Thoracic aorta (tissue), 2 donors: ENCODE results near the gene CBARP. TPM values are rescaled to one million over a fixed set of nuclear protein-coding genes. Genes with fewer than 3 reads are reported as not detected.

Experiments
- ATAC-seq: fragments of 150-250 bp; one replicate; pipeline ENCODE4 v1.8.0; 2017; ENCODE audit warnings: low read depth; ENCODE audit not compliant: insufficient number of reproducible peaks, low FRiP score
- DNase-seq: peaks from one replicate; pipeline ENCODE4 v3.0.0-alpha.2; 2020; ENCODE audit warnings: low spot score
- H3K27ac ChIP-seq, 2 donors: fragments of 200-600 bp; sonication (generic); 1 replicate in 1 of 2; 2 replicates in 1 of 2; pipeline ENCODE4 v1.5.1; 2016; ENCODE audit warnings: mild to moderate bottlenecking in 2 of 2, moderate library complexity in 2 of 2
- H3K27me3 ChIP-seq: fragments of 200-600 bp; sonication (generic); replicated peaks from 2 replicates; pipeline ENCODE4 v1.6.0; 2016; ENCODE audit warnings: mild to moderate bottlenecking; ENCODE audit not compliant: insufficient read depth
- H3K36me3 ChIP-seq: fragments of 200-600 bp; sonication (generic); one replicate; pipeline ENCODE4 v1.5.1; 2016
- H3K4me1 ChIP-seq, 2 donors: fragments of 200-600 bp; sonication (generic); 1 replicate in 1 of 2; 2 replicates in 1 of 2; pipeline versions ENCODE4 v1.5.1 to v1.6.0; 2016; ENCODE audit warnings: low read depth in 2 of 2, mild to moderate bottlenecking in 1 of 2; ENCODE audit not compliant: control insufficient read depth in 1 of 2
- H3K4me3 ChIP-seq: fragments of 200-600 bp; sonication (generic); 2 replicates; pipeline ENCODE4 v1.5.1; 2016; ENCODE audit warnings: mild to moderate bottlenecking
- H3K9me3 ChIP-seq: fragments of 200-600 bp; sonication (generic); 2 replicates; pipeline ENCODE4 v1.5.1; 2016
- CTCF ChIP-seq: fragments of 200-600 bp; sonication (generic); IDR thresholded peaks from one replicate; pipeline ENCODE4 v1.5.1; 2019; ENCODE audit warnings: antibody characterized with exemption
- total RNA-seq, 2 donors: library from RNA; depleted of rRNA; stranded (reverse); fragments of >200 nt; gene quantifications; one replicate each; pipeline versions ENCODE4 v1.1.0 to v1.2.3, GENCODE V29; 2016

CBARP gene
- total RNA-seq, 2 donors from 2014 or later = 0.27 to 1.9 TPM

DNA sequence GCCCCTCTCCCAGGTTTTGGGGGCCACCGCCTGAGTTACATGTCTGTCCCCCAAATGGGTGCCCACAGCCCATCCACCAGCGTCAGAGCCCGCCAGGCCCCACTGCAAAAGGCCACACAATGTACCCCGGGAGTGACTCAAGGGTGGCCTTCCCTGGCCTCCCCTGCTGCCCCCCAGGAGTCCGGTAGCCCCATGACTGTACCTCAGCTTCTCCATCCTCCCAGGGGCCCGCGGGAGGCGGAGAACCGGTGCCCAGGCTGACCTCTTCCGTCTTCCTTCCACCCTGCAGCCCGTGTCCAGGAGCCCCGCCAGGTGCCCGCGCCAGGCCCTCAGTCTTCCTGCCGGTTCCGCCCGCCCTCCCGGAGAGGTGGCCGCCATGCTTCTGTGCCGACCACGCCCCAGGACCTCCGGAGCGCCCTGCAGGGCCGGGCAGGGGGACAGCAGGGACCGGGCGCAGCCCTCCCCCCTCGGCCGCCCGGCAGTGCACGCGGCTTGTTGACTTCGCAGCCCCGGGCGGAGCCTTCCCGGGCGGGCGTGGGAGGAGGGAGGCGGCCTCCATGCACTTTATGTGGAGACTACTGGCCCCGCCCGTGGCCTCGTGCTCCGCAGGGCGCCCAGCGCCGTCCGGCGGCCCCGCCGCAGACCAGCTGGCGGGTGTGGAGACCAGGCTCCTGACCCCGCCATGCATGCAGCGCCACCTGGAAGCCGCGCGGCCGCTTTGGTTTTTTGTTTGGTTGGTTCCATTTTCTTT lies 10.3 kb downstream of the CBARP start:
- no peak overlapping the region for H3K4me3 ChIP-seq
- ATAC-seq (no peak), DNase-seq (no peak)
- peaks cover 37% of the 10 kb centered on the region for H3K36me3 ChIP-seq
- peaks cover 3 to 9% of the 10 kb centered on the region in 2 donors for H3K4me1 ChIP-seq
- no peaks in the 10 kb centered on the region for H3K9me3 ChIP-seq
- no peaks in the 10 kb centered on the region for H3K27me3 ChIP-seq
- H3K27ac ChIP-seq = no peak overlapping the region
- no peak for TF ChIP-seq CTCF

DNA sequence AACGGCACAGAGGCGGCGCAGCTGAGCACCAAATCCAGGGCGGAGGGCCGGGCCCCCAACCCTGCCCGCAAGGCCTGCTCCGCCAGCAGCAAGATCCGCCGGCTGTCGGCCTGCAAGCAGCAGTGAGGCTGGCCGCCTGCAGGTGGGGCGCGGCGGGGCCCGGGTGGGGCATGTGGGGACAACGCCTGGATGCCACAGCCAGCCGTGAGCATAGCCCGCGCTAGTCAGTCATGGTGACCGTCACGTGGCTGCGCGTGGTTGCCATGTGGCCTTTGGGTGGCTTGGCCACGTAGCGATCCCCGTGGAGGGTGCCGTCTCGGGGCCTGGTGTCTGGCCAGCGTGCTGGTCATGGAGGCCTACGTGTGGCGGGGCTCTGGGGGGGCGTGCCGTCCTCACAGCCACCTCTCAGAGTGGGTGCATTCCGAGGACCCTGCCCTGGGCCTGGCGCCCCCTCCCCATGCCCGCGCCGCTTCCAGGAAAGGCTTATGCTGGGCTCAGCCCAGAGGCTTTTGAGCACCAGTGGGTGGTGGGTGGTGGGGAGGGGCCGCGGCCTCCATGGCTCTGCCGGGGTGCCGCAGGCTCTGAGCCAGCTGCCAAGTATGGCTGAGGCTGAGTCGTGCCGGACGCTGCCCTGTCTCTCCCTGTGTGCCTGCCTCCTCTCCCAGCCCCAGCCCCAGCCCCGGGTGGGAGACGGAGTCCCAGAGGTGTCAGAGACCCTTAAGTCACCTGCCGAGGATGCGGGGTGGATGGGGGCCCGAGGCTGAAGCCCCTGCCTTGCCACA lies 11.1 kb downstream of the CBARP start:
- H3K4me3 ChIP-seq = no peak overlapping the region
- peaks cover 39% of the 10 kb centered on the region for H3K36me3 ChIP-seq
- no peak for TF ChIP-seq CTCF
- H3K27me3 ChIP-seq = no peaks in the 10 kb centered on the region
- H3K4me1 ChIP-seq = peaks cover 4 to 12% of the 10 kb centered on the region in 2 donors
- DNase-seq (no peak), ATAC-seq (no peak)
- no peak overlapping the region for H3K27ac ChIP-seq
- no peaks in the 10 kb centered on the region for H3K9me3 ChIP-seq

GRCh38 chr19:1226227-1226518 lies 11.6 kb downstream of the CBARP start:
- no peak for TF ChIP-seq CTCF
- no peaks in the 10 kb centered on the region for H3K9me3 ChIP-seq
- ATAC-seq (no peak), DNase-seq (no peak)
- no peaks in the 10 kb centered on the region for H3K27me3 ChIP-seq
- H3K27ac ChIP-seq = no peak overlapping the region
- peaks cover 44% of the 10 kb centered on the region for H3K36me3 ChIP-seq
- peaks cover 6 to 17% of the 10 kb centered on the region in 2 donors for H3K4me1 ChIP-seq
- H3K4me3 ChIP-seq = no peak overlapping the region

DNA sequence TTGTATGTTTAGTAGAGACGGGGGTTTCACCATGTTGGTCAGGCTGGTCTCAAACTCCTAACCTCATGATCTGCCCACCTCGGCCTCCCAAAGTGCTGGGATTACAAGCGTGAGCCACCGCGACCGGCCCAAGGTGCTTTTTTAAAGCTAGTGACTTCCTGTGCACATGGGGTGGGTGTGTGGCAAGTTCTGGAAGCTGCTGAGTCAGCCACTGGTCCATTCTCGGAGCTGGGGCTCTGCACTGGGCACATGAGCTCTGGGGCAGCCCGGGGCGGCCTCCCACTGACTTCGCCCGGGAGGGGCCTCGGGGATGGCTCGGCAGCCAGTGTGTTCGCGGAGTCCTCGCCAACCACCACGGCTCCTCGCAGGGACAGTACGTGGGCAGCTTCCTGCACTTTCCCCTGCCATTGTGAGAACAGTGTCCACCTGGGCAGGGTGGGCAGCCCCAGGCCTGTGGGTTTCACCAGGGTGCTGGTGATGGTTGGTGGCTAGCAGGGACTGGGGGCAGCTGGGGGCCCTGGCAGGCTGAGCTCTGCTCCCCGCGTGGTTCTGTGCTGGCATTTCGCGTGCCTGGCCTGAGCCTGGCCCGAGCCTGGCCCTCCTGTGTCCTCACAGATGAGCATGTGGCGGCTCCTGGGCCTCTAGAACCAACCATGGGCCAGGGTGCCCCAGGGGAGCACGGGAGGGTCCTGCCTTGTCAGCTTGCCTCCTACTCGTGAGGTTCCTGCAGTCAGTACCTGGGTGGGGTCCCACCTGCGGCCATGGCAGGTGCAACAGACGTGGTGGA lies 12.2 kb downstream of the CBARP start:
- Histone ChIP-seq H3K9me3 (no peaks in the 10 kb centered on the region), H3K27ac (no peak overlapping the region), H3K27me3 (no peaks in the 10 kb centered on the region), H3K4me3 (no peak overlapping the region), H3K4me1 (peaks cover 6 to 22% of the 10 kb centered on the region in 2 donors), H3K36me3 (peaks cover 50% of the 10 kb centered on the region)
- TF ChIP-seq CTCF = no peak
- no peak for ATAC-seq
- DNase-seq = no peak

DNA sequence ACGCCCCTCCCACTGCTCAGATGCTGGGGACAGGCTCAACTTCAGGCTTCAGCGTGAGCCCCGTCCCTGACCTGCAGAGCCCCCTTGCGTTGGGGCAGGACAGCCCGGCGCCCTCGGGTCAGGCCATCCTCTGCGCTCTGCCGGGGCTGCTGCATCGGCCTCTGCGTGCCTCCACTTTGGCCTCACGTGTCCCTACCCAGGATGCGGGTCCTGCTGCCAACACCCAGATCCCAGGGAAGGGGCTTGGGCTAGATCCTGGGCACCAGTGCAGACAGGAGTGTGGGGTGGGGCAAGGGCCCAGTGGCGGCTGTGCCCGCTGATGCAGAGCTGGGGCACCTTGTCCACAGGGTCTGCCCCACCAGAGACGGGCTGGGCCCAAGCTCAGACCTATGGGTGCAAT lies 13.0 kb downstream of the CBARP start:
- Histone ChIP-seq H3K27ac (no peak overlapping the region), H3K9me3 (no peaks in the 10 kb centered on the region), H3K4me3 (no peak overlapping the region), H3K27me3 (no peaks in the 10 kb centered on the region), H3K4me1 (peaks cover 6 to 26% of the 10 kb centered on the region in 2 donors), H3K36me3 (peaks cover 54% of the 10 kb centered on the region)
- ATAC-seq = no peak
- TF ChIP-seq CTCF = no peak
- no peak for DNase-seq
